Fibroblast of the conjunctiva (primary cell): Measurements from ENCODE around the gene GALNTL6.
A peak's percentile ranks its signal among the peaks of the same experiment; 100 is the strongest.
"Not testable (repeated sequence)": the region's sequence is repeated elsewhere in the genome, so short reads cannot be mapped to it uniquely, and the experiment has no call there.

Experiments
- DNase-seq: peaks from one replicate; pipeline ENCODE4 v3.0.0-alpha.2; 2010; ENCODE audit warnings: low read depth

Gene GALNTL6

DNA sequence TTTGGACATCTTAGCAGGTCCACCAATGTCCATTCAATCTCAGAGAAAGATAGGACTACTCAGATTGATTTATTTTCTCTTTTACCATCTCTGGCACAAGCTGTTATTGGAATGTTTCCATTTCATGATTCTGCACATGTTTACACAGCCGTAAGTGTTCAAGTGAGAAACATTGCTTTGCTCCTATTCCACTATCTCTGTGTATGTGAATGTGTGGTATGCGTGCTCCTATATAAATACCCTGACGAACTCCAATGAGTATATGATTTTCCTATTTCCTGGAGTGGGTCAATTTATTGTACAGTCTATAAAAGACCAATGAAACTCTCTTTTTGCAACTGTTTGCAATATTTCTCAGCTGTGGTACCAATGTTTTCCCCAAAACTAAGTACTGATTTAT lies 1134.4 kb downstream of the GALNTL6 start:
- DNase-seq, result no peak

DNA sequence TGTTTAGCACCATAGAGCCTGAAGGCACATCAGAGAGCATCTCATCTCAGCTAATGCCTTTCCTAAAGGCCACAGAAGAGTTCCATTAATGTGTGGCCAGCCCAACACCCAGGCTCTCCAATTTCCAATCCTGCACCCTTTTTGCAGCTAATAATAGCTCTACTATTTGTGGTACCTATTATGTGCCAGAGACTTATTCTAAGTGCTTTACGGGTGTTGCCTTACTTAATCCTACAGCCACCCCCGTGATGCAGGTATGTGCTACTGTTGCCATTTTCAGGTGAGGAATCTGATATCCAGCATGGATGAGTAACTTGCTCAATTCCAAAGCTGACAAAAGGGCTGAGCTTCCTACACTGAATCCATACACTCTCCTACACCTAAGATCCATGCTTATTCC lies 1137.8 kb downstream of the GALNTL6 start:
- no peak for DNase-seq

DNA sequence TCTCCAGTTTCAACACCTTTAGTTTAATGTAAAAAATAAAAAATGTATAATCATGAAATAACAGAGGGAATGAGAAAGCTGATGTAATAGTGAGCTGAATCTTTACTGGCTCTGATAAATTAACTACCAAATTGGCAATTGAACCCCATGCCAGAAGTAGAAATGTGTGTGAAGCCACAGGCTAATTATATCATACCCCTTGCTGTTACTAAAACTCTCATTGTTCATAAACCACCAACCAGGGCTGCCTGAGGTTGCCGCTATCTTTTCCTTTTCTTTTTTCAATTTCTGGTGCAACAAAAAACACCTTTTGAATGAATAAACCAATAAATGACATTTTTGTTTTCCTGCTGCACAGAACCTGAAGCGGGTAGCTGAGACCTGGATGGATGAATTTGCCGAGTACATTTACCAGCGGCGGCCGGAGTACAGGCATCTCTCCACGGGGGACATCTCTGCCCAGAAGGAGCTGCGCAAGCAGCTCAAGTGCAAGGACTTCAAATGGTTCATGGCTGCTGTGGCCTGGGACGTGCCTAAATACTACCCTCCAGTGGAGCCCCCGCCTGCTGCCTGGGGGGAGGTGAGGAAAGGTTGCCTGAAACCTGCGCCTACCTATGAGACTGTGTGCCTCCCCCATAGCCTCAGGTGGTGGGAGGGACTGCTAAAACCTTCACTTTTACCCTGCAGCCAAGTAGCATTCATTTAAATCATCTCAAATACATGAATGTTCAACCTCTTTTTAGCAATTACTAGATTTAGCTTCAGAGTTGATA lies 1138.7 kb downstream of the GALNTL6 start:
- no peak for DNase-seq

DNA sequence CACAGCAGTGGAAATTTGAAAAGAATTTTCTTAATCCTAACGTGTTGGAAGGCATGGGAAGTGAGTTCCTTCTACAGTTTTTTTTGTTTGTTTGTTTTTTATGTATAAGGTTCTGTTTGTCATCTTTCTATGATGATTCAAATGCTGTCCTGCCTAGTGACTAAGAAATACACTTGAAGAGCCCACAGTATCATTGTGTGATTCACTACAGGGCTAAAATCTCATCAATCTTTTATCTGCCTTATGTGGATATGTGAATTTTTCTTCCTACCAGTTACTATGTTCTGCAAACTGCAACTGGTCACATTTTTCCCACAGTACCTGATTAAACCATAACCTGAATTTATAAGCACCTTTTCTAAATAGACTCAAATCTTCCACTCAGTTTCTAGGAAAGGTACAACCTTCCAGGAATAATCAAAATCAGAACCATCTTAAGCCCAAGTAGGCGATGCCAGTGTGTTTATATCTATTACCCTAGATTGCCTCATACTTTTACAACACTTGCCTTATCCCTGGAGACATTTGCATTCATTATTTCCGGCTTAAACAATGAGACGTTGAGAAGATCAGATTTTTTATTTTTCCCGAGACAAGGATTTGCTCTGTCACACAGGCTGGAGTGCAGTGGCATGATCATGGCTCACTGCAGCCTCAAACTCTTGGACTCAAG lies 1140.8 kb downstream of the GALNTL6 start:
- peak; percentile 6 for DNase-seq

DNA sequence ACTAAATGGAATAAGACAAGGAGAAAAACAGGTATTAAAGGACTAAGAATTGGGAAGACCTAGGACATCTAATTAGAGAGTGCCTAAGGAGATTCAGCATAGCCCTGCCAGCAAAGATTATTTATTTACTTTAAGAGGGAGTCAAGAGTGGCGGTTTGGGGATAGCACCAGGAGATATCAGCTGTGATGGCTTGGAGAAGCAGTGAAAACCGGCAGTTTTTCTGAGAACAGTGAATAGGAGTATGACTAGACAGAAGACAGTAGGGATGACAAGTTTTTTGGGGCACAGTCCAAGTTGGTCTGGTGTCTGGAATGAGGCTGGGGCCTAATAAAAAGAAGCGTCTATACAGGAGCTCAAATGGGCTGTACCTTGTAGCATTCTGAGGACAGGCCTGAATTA lies 1143.1 kb downstream of the GALNTL6 start:
- not testable (repeated sequence) for DNase-seq

DNA sequence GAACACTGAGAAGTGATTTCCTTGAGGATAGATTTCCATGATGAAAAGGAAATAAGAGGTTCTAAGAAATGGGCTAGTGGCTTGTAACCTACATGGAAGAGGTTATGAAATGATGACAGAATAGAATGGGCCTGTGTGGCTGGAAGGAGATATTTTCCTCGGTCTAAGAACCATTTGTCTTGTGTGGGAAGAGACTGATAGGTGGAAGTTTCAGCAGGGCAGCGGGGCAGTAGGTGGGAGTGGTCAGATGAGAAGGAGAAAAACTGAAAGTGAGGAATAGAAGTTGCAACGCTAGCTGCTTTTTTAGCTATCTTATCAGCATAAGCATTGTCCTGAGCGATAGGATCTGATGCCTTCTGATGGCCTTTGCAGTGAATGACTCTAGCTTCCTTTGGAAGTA lies 1144.0 kb downstream of the GALNTL6 start:
- no peak for DNase-seq

DNA sequence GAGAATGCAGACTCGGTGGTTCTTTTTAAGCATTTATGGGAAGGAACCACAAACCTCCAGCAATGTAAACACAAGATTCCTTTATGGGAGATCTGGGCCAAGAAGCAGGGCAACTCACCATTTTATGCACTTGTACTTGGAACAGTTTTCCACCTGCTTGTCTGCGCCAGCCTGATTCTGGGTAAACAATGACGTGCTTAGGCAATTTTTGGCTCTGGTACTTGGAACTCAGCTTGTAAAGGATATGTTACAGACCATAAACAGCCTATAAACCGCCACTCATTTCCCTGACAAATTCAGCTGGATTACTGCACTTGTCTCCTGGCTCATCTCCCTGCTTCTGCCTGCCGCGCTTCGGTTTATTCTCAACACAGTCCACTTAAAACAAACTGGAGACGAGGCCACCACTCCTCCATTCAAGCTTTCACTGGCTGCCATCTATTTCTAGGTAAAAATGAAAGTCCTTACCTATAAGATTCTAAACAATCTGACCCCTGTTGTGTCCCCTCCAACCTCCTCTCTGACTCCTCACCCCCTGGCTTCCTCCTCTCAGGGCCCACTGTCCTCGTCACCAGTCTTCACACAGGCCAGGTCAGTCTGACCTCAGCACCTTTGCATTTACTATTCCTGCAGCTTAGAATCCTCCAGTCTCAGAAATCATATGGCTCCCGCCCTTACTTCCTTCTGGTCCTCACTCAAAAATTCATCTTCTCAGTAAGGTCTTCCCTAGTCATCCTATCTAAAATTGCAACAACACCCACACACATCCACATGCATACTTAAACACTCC lies 1149.6 kb downstream of the GALNTL6 start:
- peak; percentile 68 for DNase-seq

DNA sequence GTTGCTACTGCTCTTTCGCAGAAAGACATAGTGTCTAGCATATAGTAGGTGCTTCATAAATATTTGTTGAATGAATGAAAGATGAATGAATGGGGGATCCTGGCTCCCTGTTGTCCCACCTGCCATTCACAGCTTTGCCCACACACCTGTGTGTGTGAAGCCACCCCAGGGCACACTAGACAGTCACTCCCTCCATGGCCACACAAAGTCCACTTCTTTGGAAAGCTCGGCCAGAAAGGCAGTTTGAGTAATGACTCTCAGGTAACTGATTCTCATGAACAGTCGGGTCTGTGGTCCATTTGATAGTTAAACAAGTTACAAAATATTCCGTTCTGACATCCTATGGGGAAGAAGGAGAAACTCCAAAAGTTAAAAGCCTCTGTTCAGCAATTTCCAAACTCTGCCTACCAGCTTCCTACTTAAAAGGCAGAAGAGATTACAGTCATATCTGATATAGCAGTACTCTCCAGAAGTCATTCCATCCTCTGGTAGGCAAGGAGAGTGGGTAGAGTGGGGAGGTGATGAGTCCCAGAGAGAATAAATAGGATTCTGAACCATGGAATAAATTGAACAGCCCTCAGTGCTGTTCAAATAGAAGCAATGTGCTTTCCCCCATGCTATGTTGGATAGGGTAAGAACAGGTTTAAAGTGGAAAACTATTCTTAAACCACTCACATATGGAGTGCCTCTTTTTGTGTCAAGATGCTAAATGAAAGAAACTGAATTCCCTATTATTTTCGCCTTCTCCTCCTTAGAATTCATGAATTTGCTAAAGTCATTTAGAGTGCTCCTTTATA lies 1150.5 kb downstream of the GALNTL6 start:
- DNase-seq, result no peak

DNA sequence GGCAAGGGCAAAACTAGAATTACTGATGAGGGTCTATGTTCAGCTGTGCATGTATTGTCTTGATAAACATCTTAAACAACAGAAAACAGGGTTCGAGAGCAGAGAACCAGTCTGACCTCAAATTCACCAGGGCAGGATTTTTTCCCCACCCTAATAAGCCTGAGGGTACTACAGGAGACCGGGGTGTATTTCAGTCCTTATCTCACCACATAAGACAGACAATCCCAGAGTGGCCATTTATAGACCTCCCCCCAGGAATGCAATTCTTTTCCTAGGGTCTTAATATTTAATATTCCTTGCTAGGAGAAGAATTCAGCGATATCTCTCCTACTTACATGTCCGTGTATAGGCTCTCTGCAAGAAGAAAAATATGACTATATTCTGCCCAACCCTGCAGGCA lies 1157.0 kb downstream of the GALNTL6 start:
- not testable (repeated sequence) for DNase-seq

DNA sequence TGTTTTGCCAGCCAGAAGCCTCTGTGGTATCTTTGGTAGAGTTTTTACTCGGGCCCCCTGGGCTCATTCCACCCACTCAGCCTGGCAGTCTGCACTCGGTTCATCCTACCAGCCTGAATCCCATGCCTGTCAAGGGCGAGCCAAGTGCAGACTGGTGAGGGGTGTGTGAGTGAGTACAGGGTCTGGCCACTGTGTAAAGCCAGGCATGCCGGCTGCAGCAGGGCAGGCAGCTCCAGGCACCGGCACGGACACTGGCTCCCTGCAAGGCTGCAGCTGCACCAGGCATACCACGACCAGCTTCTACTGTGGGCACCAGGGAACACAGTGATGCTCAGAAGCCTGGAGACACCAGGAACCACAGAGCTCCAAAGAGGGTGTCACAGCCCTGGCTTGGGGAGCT lies 1161.4 kb downstream of the GALNTL6 start:
- no peak for DNase-seq

DNA sequence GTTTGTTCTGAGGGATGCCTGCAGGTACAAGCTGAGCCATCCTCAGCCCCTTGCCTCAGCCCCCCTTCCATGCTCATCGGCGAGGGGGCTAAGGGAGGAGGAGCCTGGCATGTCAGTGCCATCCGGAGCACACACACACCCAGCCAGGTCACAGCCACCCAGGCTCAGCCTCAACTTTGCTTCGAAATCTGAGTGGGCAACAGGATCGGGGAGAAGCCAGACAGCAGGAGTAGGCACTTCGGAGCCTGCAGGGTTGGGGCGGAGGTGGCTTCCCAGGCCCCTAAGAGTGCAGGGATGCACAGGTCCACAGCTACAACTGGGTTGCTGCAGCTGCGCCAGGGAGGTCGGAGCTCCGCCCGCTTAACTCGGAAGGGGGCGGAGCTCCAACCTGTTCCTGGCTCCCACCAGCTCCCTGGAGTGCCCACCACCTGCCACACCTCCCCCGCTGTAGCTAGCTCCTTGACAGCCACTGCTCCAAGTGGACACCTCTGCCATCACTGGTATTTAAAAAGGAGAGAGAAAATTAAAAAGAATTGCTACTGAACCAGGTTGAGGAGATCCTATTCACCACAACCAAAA lies 1162.5 kb downstream of the GALNTL6 start:
- no peak for DNase-seq

DNA sequence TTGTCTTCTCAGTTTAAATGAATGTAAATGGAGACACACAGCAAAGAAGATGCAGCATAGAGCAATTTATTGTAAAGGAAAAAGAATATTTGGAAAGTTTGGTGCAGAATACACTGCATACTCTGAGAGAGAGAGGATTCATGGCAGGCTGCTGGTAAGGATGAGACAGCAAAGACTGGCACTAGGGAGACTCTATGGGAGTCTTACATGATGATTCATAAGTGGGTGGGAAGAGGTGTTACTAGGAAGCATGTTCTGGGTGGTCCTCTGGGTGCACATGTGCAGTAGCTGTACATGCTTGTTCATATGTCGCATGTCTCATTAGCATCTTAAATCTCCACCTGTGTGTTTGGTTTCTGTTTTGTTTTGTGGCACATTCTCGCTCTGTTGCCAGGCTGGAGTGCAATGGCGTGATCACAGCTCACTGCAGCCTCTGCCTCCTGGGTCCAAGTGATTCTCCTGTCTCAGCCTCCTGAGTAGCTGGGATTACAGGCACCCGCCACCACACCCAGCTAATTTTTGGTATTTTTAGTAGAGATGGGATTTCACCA lies 1164.4 kb downstream of the GALNTL6 start:
- DNase-seq, result not testable (repeated sequence)

DNA sequence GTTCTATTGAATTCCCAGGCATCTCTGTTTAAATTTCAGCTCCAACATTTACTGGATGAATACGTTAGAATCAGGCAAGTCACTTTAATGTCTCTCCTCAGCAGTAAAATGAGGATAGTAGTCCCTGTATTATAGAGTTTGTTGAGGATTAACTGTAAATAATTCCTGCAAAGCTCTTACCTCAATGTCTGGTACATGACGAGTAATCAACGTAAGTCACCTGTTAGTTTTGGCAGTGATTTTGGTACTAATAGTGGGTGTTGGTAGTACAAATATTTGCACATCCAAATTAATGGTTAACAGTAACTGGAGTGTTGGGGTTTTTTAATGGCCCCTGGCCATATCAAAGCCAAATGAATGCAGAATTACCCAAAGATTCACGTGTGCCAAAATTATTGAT lies 1165.6 kb downstream of the GALNTL6 start:
- no peak for DNase-seq

DNA sequence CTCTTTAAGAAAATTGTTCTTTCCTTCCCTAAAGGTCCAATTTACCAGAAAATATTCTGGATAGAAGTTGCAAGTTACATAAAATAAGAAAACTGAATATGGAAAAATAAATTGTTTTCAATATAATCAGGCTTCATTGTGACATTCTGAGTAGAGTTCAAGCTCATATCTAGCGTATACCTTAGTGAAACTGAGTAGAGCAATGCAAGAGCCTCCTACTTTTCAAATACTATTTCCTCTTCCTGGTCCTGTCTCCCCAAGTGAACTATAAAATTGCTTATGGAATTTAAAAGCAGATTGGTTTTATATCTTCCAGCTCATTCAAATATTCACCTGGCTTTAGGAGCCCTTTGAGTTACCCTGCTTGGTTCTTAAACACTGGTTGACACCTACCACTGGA lies 1166.1 kb downstream of the GALNTL6 start:
- DNase-seq, result no peak

DNA sequence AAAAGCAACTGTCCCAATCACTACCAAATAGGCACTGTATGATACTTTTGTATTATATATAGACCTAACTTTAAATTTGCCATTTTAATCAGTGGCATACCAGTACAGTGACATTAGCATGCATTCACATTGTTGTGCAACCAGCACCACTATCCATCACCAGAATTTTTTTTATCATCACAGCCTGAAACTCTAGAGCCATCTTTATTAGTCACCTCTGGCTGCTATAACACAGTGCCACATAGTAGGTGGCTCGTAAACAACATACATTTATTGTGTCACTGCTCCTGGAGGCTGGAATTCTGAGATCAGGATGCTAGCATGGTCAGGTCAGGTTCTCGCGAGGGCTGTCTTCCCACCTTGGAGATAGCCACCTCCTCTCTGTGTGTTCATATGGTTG lies 1167.0 kb downstream of the GALNTL6 start:
- DNase-seq, result no peak

DNA sequence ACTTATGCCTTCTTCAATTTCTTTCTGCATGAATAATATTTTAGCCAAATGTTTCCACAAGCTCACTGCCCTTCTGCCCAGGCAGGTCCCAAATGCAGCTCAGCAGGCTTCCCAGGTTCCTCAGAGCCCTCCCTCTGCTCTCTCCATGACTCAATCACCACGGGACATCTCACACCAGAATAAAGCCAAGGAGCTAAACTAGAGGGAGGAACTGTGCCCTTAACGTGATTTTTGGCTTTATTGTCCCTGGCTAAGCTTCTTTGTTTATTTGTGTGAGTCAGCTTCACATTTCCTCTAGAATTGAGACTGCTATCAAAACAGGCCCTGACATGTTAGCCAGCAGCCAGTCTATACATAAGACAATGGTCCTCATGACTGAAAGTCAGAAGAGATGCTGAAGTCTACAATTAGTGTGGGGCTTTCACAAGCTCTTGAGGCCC lies 1169.0 kb downstream of the GALNTL6 start:
- DNase-seq, result peak; percentile 81

DNA sequence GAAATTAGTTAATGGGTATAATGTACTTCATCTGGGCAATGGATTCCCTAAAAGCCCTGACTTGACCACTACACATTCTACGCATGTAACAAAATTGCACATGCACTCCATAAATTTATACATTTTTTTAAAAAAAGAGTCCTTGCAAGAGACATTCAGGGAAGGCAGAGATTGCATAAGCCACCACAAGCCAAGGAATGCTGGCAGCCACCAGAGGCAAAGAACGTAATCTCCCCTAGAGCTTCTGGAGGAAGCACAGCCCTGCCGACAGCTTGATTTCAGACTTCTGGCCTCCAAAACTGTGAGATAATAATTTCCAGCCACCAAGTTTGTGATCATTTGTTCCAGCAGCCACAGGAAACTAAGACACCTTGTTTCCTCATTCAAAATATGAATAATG lies 1169.8 kb downstream of the GALNTL6 start:
- DNase-seq, result peak; percentile 42

DNA sequence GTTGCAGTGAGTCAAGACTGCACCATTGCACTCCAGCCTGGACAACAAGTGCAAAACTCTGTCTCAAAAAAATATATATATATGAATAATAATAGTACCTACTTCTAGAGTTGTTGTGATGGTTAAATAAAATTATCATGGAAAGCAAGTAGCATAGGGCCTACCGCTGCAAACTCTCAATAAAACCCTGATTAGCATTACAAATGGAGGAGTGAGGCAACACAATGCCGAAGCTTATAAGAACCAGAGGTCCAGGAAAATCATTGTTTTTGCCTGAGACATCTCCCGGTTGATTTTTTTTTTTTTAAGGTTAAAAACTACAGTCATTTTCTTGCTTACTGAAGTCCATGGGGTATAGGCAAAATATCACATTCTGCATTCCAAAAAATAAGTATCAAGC lies 1170.4 kb downstream of the GALNTL6 start:
- DNase-seq, result no peak

DNA sequence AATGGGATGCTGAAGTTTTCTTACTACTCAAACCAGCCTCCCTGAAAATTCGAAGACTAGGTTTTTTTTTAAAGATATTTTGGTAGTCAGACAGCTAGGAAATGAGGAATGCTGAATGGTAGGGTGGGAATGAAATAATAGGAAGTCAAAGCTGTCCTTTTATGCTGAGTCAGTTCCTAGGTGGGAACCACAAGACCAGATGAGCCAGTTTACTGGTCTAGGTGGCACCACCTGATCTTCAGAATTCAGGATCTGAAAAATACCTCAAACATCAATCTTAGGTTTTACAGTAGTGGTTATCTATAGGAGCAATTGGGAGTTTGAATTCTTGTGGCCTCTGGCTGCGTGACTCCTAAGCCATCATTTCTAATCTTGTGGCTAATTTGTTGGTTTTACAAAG lies 1172.3 kb downstream of the GALNTL6 start:
- DNase-seq, result no peak

DNA sequence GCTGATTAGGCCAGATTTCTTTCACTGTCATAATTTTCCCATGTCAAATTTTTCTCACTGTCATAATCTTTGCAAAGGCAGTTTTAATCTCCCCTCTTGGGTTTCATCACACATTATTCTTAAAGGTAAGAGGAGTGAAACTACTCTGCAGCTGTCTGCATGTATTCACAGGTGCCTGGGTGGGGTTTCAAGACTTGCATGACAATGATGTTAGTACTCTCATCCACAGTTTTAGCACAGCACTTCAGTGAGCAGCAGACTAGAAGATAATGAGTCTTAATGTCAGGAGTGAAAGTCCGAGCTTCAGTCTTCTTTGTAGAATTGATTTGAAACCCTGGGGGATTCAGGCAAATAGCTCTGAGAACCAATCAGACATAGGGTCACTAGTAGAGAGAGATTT lies 1172.9 kb downstream of the GALNTL6 start:
- no peak for DNase-seq
